Right lobe of liver (tissue), 6 donors: ENCODE results near the gene MPIG6B. TPM values are rescaled to one million over a fixed set of nuclear protein-coding genes. Genes with fewer than 3 reads are reported as not detected.

Source experiments
- ATAC-seq, 4 donors: fragments of 200-7000 bp; cut with Tn5 transposase; one replicate each; pipeline ENCODE4 v1.9.1; 2020; ENCODE audit warnings: mild to moderate bottlenecking in 4 of 4, moderate library complexity in 4 of 4
- DNase-seq, 3 donors: peaks; one replicate each; pipeline ENCODE4 v3.0.0-alpha.2; 2020
- H3K27ac ChIP-seq, 3 donors: fragments of 200-600 bp; one replicate each; pipeline ENCODE4 v1.8.0; 2022
- H3K27me3 ChIP-seq, 2 donors: fragments of 200-600 bp; one replicate each; pipeline ENCODE4 v1.8.0; 2022
- H3K36me3 ChIP-seq, 4 donors: fragments of 200-600 bp; sonication (generic) in 1 of 4; one replicate each; pipeline versions ENCODE4 v1.5.1 to v1.8.0; 2017 to 2022; ENCODE audit warnings: control low read depth in 1 of 4
- H3K4me1 ChIP-seq, 4 donors: fragments of 200-600 bp; sonication (generic) in 1 of 4; one replicate each; pipeline versions ENCODE4 v1.5.1 to v1.8.0; 2017 to 2022; ENCODE audit warnings: control low read depth in 1 of 4
- H3K4me3 ChIP-seq, 3 donors: fragments of 200-600 bp; one replicate each; pipeline ENCODE4 v1.8.0; 2022
- H3K9me3 ChIP-seq, 4 donors: fragments of 200-600 bp; sonication (generic) in 1 of 4; one replicate each; pipeline versions ENCODE4 v1.5.1 to v1.8.0; 2017 to 2022; ENCODE audit warnings: control low read depth in 1 of 4
- CTCF ChIP-seq, 4 donors: fragments of 200-600 bp in 3 of 4; fragments of 450-650 bp in 1 of 4; IDR thresholded peaks; one replicate each; pipeline versions ENCODE4 v1.5.1 to v1.8.0; 2016 to 2022; ENCODE audit warnings: antibody characterized with exemption in 4 of 4, mild to moderate bottlenecking in 2 of 4
- POLR2A ChIP-seq: fragments of 450-650 bp; IDR thresholded peaks from one replicate; pipeline ENCODE4 v1.6.1; 2017; ENCODE audit warnings: antibody characterized with exemption, mild to moderate bottlenecking
- WGBS: methylation state at CpG from one replicate; pipeline ENCODE4 v1.1.6; 2018; ENCODE audit warnings: low coverage, low lambda C conversion rate; ENCODE audit not compliant: insufficient coverage; ENCODE audit errors: missing lambda C conversion rate; 5-methylcytosine and 5-hydroxymethylcytosine counted together
- intact Hi-C, 2 donors: fragments of 100-400 bp; cut with DNase I; formaldehyde crosslinking; loops; one replicate each; pipeline versions ENCODE4 v1.11.2 to v1.14.1; 2022
- total RNA-seq, 6 experiments: library from RNA; depleted of rRNA in 2 of 6; stranded (reverse); fragments of >200 nt in 2 of 6; fragmentation: NEBNext Ultra II Directional in 3 of 6; extraction: Animal tissue kit (Norgen Biotek cat#: 25700) in 3 of 6; gene quantifications; one replicate each; pipeline versions ENCODE4 v1.1.0 to v1.2.4, GENCODE V29; 2016 to 2023
- donor health status: DM: no; HTN: yes; CAD: no.
- donor health status: DM: no; HTN: no; CAD: no.
- donor health status: DM: no; HTN: no; CAD: no.
- donor health status: DM: no; HTN: yes; CAD: no.
- donor health status: DM: no; HTN: yes; CAD: no.

Gene MPIG6B
- total RNA-seq, 6 experiments from 2014 or later, result 0.33 to 0.56 TPM; not detected in 4

GRCh38 chr6:31691078-31691463 is 32.1 kb upstream of the MPIG6B start:
- Histone ChIP-seq H3K9me3 (no peaks in the 10 kb centered on the region), H3K4me1 (no peaks in the 10 kb centered on the region), H3K36me3 (peaks cover 0 to 87% (median 25%) of the 10 kb centered on the region in 4 donors), H3K27ac (no peak overlapping the region), H3K4me3 (no peak overlapping the region), H3K27me3 (no peaks in the 10 kb centered on the region)
- DNase-seq (no peak), ATAC-seq (no peak)
- TF ChIP-seq POLR2A (no peak), CTCF (IDR thresholded peaks at IDR 0.05) (no peak)
- intact Hi-C loops, result no loop called here
- 93% methylated on average over 6 of the region's 6 CpGs for WGBS

DNA sequence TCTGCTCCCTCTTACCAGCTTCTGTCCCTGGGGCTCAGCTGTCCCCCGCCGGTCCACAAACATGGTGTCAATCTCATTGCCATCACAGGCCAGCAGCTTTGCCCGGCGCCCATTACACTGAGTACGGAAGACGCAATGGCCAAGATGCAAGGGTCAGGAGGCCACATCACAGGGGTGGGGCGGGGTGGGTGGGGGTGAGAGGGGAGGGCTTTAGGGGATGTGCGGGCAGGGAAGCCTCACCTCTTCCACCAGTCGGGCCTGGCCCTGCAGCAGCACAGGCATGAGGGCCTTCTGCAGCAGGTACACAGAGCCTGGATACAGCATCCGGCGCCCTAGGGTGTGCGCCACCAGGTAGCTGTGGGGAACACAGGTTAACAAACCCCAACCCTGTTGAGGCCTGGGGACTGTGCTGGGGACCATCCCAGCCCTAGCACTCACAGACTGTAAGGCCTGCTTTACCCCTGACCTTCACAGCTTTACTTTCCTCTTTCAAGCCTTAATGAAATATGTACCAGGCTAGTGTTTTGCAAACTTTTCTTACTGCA is 31.5 kb upstream of the MPIG6B start:
- peaks cover 0 to 89% (median 25%) of the 10 kb centered on the region in 4 donors for H3K36me3 ChIP-seq
- TF ChIP-seq POLR2A (no peak), CTCF (IDR thresholded peaks at IDR 0.05) (no peak)
- 95% methylated on average over 6 of the region's 12 CpGs for WGBS
- no peak overlapping the region for H3K27ac ChIP-seq
- no peak for DNase-seq
- no peak overlapping the region for H3K4me3 ChIP-seq
- no peaks in the 10 kb centered on the region for H3K9me3 ChIP-seq
- H3K4me1 ChIP-seq, result no peaks in the 10 kb centered on the region
- no peak for ATAC-seq
- intact Hi-C loops, result no loop called here
- H3K27me3 ChIP-seq, result no peaks in the 10 kb centered on the region

DNA sequence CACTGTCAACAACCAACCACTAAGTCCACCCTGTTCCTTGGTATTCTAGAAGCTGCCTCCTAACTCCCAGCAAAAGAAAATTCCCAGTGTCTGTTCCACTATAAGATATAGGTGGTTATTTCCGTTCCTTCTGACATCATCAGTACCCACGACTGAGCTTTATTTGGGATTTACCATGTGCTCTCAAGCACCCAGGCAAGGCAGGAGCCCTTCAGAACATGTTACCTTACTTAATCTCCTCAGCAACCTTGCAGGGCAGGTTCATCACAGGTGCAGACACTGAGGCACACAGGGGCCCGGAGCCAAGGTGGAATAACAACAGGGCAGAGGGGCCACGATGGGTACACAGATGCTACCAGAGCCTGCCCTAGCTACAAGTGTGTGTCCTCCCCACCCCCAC is 30.8 kb upstream of the MPIG6B start:
- ATAC-seq (no peak), DNase-seq (no peak)
- intact Hi-C loops, result no loop called here
- Histone ChIP-seq H3K27me3 (no peaks in the 10 kb centered on the region), H3K9me3 (no peaks in the 10 kb centered on the region), H3K36me3 (peaks cover 0 to 86% (median 24%) of the 10 kb centered on the region in 4 donors), H3K4me3 (no peak overlapping the region), H3K27ac (no peak overlapping the region), H3K4me1 (no peaks in the 10 kb centered on the region)
- TF ChIP-seq POLR2A (no peak), CTCF (IDR thresholded peaks at IDR 0.05) (no peak)
- 85% methylated on average over 2 of the region's 4 CpGs for WGBS

GRCh38 chr6:31692886-31693285 is 30.3 kb upstream of the MPIG6B start:
- Histone ChIP-seq H3K9me3 (no peaks in the 10 kb centered on the region), H3K27me3 (no peaks in the 10 kb centered on the region), H3K4me1 (no peaks in the 10 kb centered on the region), H3K36me3 (peaks cover 0 to 80% (median 23%) of the 10 kb centered on the region in 4 donors), H3K4me3 (no peak overlapping the region), H3K27ac (no peak overlapping the region)
- ATAC-seq (no peak), DNase-seq (no peak)
- TF ChIP-seq POLR2A (no peak), CTCF (IDR thresholded peaks at IDR 0.05) (no peak)
- intact Hi-C loops, result no loop called here
- 90% methylated on average over 7 of the region's 9 CpGs for WGBS

DNA sequence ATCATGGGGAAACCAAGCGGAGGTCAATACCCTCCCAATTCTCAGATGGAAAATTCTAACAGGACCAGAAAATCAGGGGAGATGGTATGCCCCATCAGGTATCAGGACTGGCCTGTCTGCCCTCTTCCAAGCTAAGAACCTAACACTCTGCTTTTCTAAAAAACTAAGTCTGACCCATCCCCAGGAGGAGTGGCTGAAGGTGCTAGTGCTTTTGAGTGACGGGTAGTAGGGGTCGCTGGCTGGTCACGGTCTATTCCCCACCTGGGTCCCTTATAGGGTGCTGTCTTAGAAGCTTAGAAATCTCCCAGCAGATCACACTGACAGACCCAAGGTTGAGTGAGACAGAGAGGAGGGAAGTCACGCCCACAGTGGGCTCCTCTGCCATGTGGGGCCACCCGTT is 29.6 kb upstream of the MPIG6B start:
- Histone ChIP-seq H3K4me1 (no peaks in the 10 kb centered on the region), H3K36me3 (peaks cover 0 to 75% (median 20%) of the 10 kb centered on the region in 4 donors), H3K4me3 (no peak overlapping the region), H3K27ac (no peak overlapping the region), H3K27me3 (no peaks in the 10 kb centered on the region), H3K9me3 (no peaks in the 10 kb centered on the region)
- TF ChIP-seq CTCF (IDR thresholded peaks at IDR 0.05) (no peak), POLR2A (no peak)
- 90% methylated on average over 3 of the region's 6 CpGs for whole genome bisulfite sequencing
- ATAC-seq, result no peak
- intact Hi-C loops, result no loop called here
- no peak for DNase-seq
